Effector CD4-positive, alpha-beta T cell (primary cell): ENCODE data around the gene PRKCG.
"Not testable (repeated sequence)": the region's sequence is repeated elsewhere in the genome, so short reads cannot be mapped to it uniquely, and the experiment has no call there.

Experiments
- DNase-seq: peaks from one replicate; pipeline ENCODE4 v3.0.0-alpha.2; 2020

The PRKCG gene

DNA sequence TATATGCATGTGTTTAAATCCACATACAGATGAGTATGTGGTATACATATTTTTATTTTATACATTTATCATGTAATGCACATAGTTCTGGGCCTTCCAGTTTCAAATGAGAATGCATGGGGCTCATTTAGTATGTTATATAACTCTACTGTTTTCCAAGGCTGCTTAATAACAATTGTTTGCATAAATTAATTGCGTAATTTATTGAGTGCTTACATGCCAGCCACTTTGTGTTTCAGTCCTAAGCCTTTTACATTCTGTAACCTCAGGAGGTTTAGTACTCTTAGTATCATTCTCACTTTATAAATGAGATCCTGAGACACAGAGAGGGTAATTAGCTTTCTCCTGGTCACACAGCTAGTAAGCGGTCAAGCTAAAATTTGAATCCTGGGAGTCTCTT is 64.0 kb downstream of the PRKCG start:
- DNase-seq: no peak

DNA sequence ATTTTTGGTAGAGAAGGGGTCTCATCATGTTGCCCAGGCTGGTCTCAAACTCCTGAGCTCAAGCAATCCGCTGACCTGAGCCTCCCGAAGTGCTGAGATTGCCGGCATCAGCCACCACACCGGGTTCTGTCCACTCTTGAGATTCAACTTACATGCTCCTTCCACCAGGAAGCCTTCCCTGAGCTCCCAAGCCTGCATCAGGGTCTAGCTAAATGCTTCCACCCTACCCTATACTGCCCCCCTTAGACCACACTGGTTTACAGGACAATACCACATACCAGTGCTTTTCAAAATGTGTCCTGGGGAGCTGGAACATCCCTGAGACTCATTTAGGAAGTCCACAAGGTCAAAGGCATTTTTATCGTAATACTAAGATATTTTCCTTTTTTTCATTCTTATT is 65.6 kb downstream of the PRKCG start:
- DNase-seq: no peak

GRCh38 chr19:53948611-53949010 is 66.6 kb downstream of the PRKCG start:
- not testable (repeated sequence) for DNase-seq

GRCh38 chr19:53951436-53951835 is 69.4 kb downstream of the PRKCG start:
- no peak for DNase-seq

GRCh38 chr19:53951947-53952346 is 70.0 kb downstream of the PRKCG start:
- no peak for DNase-seq

GRCh38 chr19:53953383-53953782 is 71.4 kb downstream of the PRKCG start:
- DNase-seq: no peak
